ENCODE results near the gene LTO1. TPM values are rescaled to one million over a fixed set of nuclear protein-coding genes. Genes with fewer than 3 reads are reported as not detected.

Gene LTO1
- polyA plus RNA-seq, 2 of the 4 experiments (the other 2 are of a cell fraction), result 25.1 to 27.0 TPM

DNA sequence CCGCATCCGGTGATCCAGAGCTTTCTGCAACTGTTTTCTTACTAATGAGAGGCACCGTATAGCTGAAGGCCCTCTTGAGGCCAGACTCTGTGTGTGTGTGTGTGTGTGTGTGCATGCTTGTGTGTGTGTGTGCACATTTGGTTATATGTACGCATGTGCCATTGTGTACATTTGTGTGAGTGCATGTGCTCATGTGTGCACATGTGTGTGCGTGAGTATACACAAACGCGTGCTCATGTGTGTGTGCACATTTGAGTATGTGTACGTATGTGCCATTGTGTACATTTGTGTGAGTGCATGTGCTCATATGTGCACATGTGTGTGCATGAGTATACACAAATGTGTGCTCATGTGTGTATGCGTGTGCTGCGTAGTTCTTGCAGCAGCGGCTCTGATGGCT is 40.9 kb upstream of the LTO1 start:
- no peaks in the 10 kb centered on the region for H3K4me1 ChIP-seq
- TF ChIP-seq FOXS1 (CRISPR knock-in tag; IDR thresholded peaks at IDR 0.05), result no peak
- TF ChIP-seq NR3C1 (IDR thresholded peaks at IDR 0.05), result no peak
- TF ChIP-seq, protein P1, sequence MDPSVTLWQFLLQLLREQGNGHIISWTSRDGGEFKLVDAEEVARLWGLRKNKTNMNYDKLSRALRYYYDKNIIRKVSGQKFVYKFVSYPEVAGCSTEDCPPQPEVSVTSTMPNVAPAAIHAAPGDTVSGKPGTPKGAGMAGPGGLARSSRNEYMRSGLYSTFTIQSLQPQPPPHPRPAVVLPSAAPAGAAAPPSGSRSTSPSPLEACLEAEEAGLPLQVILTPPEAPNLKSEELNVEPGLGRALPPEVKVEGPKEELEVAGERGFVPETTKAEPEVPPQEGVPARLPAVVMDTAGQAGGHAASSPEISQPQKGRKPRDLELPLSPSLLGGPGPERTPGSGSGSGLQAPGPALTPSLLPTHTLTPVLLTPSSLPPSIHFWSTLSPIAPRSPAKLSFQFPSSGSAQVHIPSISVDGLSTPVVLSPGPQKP (IDR thresholded peaks at IDR 0.05; ENCODE audit: low read depth, low read length), result no peak
- no peak for TF ChIP-seq ZC3H11A (IDR thresholded peaks at IDR 0.05)
- no peak for TF ChIP-seq RFX5 (IDR thresholded peaks at IDR 0.05)
- no peak for TF ChIP-seq SMC3 (IDR thresholded peaks at IDR 0.05)
- TF ChIP-seq, protein P2, sequence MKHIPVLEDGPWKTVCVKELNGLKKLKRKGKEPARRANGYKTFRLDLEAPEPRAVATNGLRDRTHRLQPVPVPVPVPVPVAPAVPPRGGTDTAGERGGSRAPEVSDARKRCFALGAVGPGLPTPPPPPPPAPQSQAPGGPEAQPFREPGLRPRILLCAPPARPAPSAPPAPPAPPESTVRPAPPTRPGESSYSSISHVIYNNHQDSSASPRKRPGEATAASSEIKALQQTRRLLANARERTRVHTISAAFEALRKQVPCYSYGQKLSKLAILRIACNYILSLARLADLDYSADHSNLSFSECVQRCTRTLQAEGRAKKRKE (CRISPR knock-in tag; IDR thresholded peaks at IDR 0.05; ENCODE audit: low read depth), result no peak
- TF ChIP-seq EP300 (IDR thresholded peaks at IDR 0.05), result no peak
- TF ChIP-seq, protein P3, sequence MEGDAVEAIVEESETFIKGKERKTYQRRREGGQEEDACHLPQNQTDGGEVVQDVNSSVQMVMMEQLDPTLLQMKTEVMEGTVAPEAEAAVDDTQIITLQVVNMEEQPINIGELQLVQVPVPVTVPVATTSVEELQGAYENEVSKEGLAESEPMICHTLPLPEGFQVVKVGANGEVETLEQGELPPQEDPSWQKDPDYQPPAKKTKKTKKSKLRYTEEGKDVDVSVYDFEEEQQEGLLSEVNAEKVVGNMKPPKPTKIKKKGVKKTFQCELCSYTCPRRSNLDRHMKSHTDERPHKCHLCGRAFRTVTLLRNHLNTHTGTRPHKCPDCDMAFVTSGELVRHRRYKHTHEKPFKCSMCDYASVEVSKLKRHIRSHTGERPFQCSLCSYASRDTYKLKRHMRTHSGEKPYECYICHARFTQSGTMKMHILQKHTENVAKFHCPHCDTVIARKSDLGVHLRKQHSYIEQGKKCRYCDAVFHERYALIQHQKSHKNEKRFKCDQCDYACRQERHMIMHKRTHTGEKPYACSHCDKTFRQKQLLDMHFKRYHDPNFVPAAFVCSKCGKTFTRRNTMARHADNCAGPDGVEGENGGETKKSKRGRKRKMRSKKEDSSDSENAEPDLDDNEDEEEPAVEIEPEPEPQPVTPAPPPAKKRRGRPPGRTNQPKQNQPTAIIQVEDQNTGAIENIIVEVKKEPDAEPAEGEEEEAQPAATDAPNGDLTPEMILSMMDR (IDR thresholded peaks at IDR 0.05), result no peak
- TF ChIP-seq, protein P4, sequence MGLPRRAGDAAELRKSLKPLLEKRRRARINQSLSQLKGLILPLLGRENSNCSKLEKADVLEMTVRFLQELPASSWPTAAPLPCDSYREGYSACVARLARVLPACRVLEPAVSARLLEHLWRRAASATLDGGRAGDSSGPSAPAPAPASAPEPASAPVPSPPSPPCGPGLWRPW (IDR thresholded peaks at IDR 0.05), result no peak
- TF ChIP-seq, protein P5, sequence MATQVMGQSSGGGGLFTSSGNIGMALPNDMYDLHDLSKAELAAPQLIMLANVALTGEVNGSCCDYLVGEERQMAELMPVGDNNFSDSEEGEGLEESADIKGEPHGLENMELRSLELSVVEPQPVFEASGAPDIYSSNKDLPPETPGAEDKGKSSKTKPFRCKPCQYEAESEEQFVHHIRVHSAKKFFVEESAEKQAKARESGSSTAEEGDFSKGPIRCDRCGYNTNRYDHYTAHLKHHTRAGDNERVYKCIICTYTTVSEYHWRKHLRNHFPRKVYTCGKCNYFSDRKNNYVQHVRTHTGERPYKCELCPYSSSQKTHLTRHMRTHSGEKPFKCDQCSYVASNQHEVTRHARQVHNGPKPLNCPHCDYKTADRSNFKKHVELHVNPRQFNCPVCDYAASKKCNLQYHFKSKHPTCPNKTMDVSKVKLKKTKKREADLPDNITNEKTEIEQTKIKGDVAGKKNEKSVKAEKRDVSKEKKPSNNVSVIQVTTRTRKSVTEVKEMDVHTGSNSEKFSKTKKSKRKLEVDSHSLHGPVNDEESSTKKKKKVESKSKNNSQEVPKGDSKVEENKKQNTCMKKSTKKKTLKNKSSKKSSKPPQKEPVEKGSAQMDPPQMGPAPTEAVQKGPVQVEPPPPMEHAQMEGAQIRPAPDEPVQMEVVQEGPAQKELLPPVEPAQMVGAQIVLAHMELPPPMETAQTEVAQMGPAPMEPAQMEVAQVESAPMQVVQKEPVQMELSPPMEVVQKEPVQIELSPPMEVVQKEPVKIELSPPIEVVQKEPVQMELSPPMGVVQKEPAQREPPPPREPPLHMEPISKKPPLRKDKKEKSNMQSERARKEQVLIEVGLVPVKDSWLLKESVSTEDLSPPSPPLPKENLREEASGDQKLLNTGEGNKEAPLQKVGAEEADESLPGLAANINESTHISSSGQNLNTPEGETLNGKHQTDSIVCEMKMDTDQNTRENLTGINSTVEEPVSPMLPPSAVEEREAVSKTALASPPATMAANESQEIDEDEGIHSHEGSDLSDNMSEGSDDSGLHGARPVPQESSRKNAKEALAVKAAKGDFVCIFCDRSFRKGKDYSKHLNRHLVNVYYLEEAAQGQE (IDR thresholded peaks at IDR 0.05), result no peak
- ATAC-seq (no peak; a peak in 1 of 6 replicates), DNase-seq (ENCODE audit: low read depth in 1 of 2, low spot score in 1 of 2) (no peak), FAIRE-seq (no peak)
- H3K27ac ChIP-seq, result no peak overlapping the region
- POLR2A ChIA-PET, result no interaction called here
- CTCF ChIA-PET, result interaction anchor here (0.9 to 4.7 kb wide), 8 partner anchors 8 to 480 kb away, joined by 3 to 25 read pairs (median 4); partner anchors contain the start of gene LTO1
- 81% methylated on average over 11 of the region's 11 CpGs for WGBS (ENCODE audit: missing lambda C conversion rate)
- no peaks in the 10 kb centered on the region for H3K9me3 ChIP-seq
- no peak overlapping the region for H3K4me2 ChIP-seq
- no peak overlapping the region for H3K4me3 ChIP-seq

DNA sequence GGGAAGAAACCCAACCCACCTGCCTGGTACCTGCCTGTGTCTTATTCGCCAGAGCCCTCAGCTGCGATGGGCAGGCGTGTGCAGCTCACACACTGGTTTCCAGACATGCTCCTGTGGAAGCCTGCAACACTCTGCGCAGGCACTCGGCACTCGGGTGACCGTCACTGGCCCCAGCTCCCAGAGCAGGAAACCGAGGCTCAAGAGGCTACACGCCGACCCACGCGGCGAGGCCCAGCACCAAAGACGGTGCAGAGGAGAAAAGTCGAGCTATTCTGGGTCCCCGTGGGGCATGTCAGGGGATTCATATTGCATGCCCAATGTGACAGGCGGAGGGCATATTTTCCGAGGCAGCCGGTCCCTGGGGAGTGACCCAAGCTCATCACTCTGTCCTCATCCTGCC is 40.3 kb upstream of the LTO1 start:
- POLR2A ChIA-PET, result no interaction called here
- ATAC-seq (no peak), FAIRE-seq (no peak), DNase-seq (ENCODE audit: low read depth in 1 of 2, low spot score in 1 of 2) (no peak)
- no peak overlapping the region for H3K27ac ChIP-seq
- 67% methylated on average over 19 of the region's 19 CpGs for WGBS (ENCODE audit: missing lambda C conversion rate)
- no peak overlapping the region for H3K4me3 ChIP-seq
- H3K9me3 ChIP-seq, result no peaks in the 10 kb centered on the region
- no peak overlapping the region for H3K4me2 ChIP-seq
- CTCF ChIA-PET, result interaction anchor here (1.2 to 4.7 kb wide), 5 partner anchors 8 to 84 kb away, joined by 4 to 25 read pairs (median 6); no protein-coding TSS in a partner anchor
- H3K4me1 ChIP-seq, result no peaks in the 10 kb centered on the region
- TF ChIP-seq RFX5 (IDR thresholded peaks at IDR 0.05), result no peak
- no peak for TF ChIP-seq CHD2 (IDR thresholded peaks at IDR 0.05; ENCODE audit: low read length, partially characterized antibody)
- TF ChIP-seq, protein P3 (IDR thresholded peaks at IDR 0.05), result no peak
- no peak for TF ChIP-seq SMC3 (IDR thresholded peaks at IDR 0.05)
- no peak for TF ChIP-seq ZC3H11A (IDR thresholded peaks at IDR 0.05)
- no peak for TF ChIP-seq HEYL (CRISPR knock-in tag; IDR thresholded peaks at IDR 0.05)
- no peak for TF ChIP-seq KDM5A (IDR thresholded peaks at IDR 0.05)
- TF ChIP-seq PHF8 (IDR thresholded peaks at IDR 0.05; ENCODE audit: borderline replicate concordance, low read depth), result no peak
- no peak for TF ChIP-seq SREBF2 (IDR thresholded peaks at IDR 0.05)
- TF ChIP-seq ESRRA (IDR thresholded peaks at IDR 0.05; ENCODE audit: borderline replicate concordance, low read length), result no peak
- TF ChIP-seq GATA3 (IDR thresholded peaks at IDR 0.05; ENCODE audit: borderline replicate concordance), result no peak
- TF ChIP-seq, protein P5 (IDR thresholded peaks at IDR 0.05), result no peak
- TF ChIP-seq ZNF302 (CRISPR knock-in tag; IDR thresholded peaks at IDR 0.05), result no peak

Measured in A549 (cell line).